Mesothelial cell of epicardium (in vitro differentiated cells): ENCODE data around the gene ZDHHC14. TPM values are rescaled to one million over a fixed set of nuclear protein-coding genes. Genes with fewer than 3 reads are reported as not detected.

Experiments used
- DNase-seq, 2 experiments: peaks; one replicate each; pipeline ENCODE4 v3.0.0; 2021; ENCODE audit warnings: low spot score in 2 of 2; ENCODE audit not compliant: unreplicated experiment in 2 of 2
- H3K27ac Mint-ChIP-seq: 2 replicates; pipeline ENCODE4 v1.8.0; 2021; ENCODE audit warnings: mixed read lengths
- H3K27me3 Mint-ChIP-seq: 2 replicates; pipeline ENCODE4 v1.8.0; 2021; ENCODE audit warnings: low read depth, mixed read lengths
- H3K36me3 Mint-ChIP-seq: 2 replicates; pipeline ENCODE4 v1.8.0; 2021; ENCODE audit warnings: mixed read lengths
- H3K4me1 Mint-ChIP-seq: 2 replicates; pipeline ENCODE4 v1.8.0; 2021; ENCODE audit warnings: mixed read lengths
- H3K4me3 Mint-ChIP-seq: 2 replicates; pipeline ENCODE4 v1.8.0; 2021; ENCODE audit warnings: mild to moderate bottlenecking, moderate library complexity, mixed read lengths
- H3K9me3 Mint-ChIP-seq: 2 replicates; pipeline ENCODE4 v1.8.0; 2021; ENCODE audit warnings: mixed read lengths
- total RNA-seq: library from RNA; stranded (reverse); gene quantifications from 3 replicates; pipeline ENCODE4 v1.2.1, GENCODE V29; 2021
- TF ChIP-seq, protein P1 (sequence below): fragments of 200-600 bp; sonication (generic); IDR thresholded peaks from one replicate; pipeline ENCODE4 v1.5.0; 2021; ENCODE audit warnings: antibody characterized with exemption; ENCODE audit not compliant: unreplicated experiment

The ZDHHC14 gene
- total RNA-seq, 1 donor from 2014 or later, result 11.3 TPM

DNA sequence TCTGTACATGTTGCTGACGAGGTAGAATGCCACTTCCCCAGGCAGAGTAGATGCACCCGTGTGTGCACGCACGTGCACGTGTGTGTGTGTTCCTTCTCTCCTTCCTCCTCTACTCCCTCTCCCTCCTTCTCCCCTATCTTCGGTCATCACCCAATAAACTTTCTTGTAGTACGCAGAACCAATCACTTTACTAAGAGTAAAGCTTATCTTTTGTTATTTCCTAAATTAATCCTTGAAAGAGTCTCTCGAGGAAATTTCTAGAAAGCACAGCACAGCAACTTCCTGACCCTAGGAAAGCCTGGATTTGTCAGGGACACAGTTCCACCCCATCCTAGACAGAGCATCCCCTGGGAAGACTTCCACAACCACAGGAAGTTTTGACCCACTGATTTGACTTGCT is 166.1 kb downstream of the ZDHHC14 start:
- H3K27ac Mint-ChIP-seq, result no peak overlapping the region
- H3K36me3 Mint-ChIP-seq, result peaks cover 4% of the 10 kb centered on the region
- no peak for DNase-seq
- TF ChIP-seq, protein P1, sequence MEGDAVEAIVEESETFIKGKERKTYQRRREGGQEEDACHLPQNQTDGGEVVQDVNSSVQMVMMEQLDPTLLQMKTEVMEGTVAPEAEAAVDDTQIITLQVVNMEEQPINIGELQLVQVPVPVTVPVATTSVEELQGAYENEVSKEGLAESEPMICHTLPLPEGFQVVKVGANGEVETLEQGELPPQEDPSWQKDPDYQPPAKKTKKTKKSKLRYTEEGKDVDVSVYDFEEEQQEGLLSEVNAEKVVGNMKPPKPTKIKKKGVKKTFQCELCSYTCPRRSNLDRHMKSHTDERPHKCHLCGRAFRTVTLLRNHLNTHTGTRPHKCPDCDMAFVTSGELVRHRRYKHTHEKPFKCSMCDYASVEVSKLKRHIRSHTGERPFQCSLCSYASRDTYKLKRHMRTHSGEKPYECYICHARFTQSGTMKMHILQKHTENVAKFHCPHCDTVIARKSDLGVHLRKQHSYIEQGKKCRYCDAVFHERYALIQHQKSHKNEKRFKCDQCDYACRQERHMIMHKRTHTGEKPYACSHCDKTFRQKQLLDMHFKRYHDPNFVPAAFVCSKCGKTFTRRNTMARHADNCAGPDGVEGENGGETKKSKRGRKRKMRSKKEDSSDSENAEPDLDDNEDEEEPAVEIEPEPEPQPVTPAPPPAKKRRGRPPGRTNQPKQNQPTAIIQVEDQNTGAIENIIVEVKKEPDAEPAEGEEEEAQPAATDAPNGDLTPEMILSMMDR, result no peak
- peaks cover 16% of the 10 kb centered on the region for H3K4me1 Mint-ChIP-seq
- no peaks in the 10 kb centered on the region for H3K27me3 Mint-ChIP-seq
- H3K4me3 Mint-ChIP-seq, result no peak overlapping the region
- H3K9me3 Mint-ChIP-seq, result no peaks in the 10 kb centered on the region

GRCh38 chr6:157548635-157549467 is 167.9 kb downstream of the ZDHHC14 start:
- Mint-ChIP-seq H3K27me3 (no peaks in the 10 kb centered on the region), H3K27ac (no peak overlapping the region), H3K4me3 (no peak overlapping the region), H3K9me3 (no peaks in the 10 kb centered on the region), H3K4me1 (peaks cover 30% of the 10 kb centered on the region), H3K36me3 (no peaks in the 10 kb centered on the region)
- TF ChIP-seq, protein P1, result no peak
- no peak for DNase-seq

DNA sequence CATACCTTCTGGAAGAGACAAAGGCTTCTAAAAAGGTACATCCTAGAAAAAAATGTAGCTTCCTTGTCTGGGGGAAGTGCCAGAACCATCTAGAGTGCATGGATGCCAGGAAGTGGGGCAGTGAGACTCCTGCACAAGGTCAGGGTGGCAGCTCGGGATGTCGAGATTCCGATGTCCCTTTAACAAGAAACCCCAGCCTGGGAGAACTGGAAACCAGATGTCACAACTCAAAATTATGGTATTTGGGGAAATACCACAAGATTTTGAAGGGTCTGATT is 168.4 kb downstream of the ZDHHC14 start:
- TF ChIP-seq, protein P1, result no peak
- H3K36me3 Mint-ChIP-seq, result no peaks in the 10 kb centered on the region
- H3K4me3 Mint-ChIP-seq, result no peak overlapping the region
- no peaks in the 10 kb centered on the region for H3K9me3 Mint-ChIP-seq
- DNase-seq, result no peak
- H3K27ac Mint-ChIP-seq, result no peak overlapping the region
- no peaks in the 10 kb centered on the region for H3K27me3 Mint-ChIP-seq
- peaks cover 30% of the 10 kb centered on the region for H3K4me1 Mint-ChIP-seq

DNA sequence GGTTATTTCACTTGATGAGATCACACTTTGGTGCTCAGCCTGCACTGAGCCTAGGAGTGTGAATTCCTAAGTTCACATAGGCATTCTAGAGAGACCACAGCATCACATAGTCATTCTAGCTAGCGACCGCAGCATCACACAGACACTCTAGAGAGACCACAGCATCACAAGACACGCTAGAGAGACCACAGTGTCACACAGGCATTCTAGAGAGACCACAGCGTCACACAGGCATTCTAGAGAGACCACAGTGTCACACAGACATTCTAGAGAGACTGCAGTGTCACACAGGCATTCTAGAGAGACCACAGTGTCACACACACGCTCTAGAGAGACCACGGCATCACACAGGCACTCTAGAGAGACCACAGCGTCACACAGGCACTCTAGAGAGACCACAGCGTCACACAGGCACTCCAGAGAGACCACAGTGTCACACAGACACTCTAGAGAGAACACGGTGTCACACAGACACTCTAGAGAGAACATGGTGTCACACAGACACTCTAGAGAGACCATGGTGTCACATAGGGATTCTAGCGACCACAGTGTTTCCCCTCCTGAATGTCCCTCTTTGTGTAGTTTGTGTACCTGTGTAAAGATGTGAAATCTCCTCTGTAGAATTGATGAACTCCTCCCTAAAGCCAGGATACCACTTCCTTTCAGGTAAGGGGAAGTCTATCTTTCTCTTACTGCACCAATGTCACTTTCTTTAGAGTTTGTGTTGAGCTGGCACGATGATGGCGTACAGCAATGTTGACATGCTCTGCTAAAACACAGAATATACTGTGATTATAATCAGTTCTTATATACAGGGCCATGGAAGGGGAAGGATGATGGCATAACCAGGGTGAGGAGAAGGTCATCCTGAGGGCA is 169.4 kb downstream of the ZDHHC14 start:
- no peak overlapping the region for H3K4me3 Mint-ChIP-seq
- peaks cover 36% of the 10 kb centered on the region for H3K4me1 Mint-ChIP-seq
- no peak for DNase-seq
- TF ChIP-seq, protein P1, result no peak
- no peaks in the 10 kb centered on the region for H3K9me3 Mint-ChIP-seq
- H3K27me3 Mint-ChIP-seq, result no peaks in the 10 kb centered on the region
- H3K36me3 Mint-ChIP-seq, result no peaks in the 10 kb centered on the region
- no peak overlapping the region for H3K27ac Mint-ChIP-seq

- H3K27me3 Mint-ChIP-seq, result no peaks in the 10 kb centered on the region
- no peak for DNase-seq
Measured at GRCh38 chr6:157551041-157551832, 170.2 kb downstream of the ZDHHC14 start.

More at GRCh38 chr6:157551041-157551832, 170.2 kb downstream of the ZDHHC14 start:
- H3K27ac Mint-ChIP-seq, result no peak overlapping the region
- H3K9me3 Mint-ChIP-seq, result no peaks in the 10 kb centered on the region
- no peak overlapping the region for H3K4me3 Mint-ChIP-seq
- H3K36me3 Mint-ChIP-seq, result no peaks in the 10 kb centered on the region
- peaks cover 39% of the 10 kb centered on the region for H3K4me1 Mint-ChIP-seq
- TF ChIP-seq, protein P1, result no peak
